OCI-LY3 (cell line): Measurements from ENCODE around the gene BCKDHB.

Source experiments
- H2AFZ ChIP-seq: fragments of 200-600, 300-600 bp; shearing (Covaris generic); 2 replicates; pipeline ENCODE4 v1.6.0; 2014; ENCODE audit warnings: antibody characterized with exemption, low read depth, low read length
- H3K27ac ChIP-seq: fragments of 200-600, 300-600 bp; sonication (generic); 2 replicates; pipeline ENCODE4 v1.5.1; 2014; ENCODE audit warnings: mild to moderate bottlenecking, low read length, moderate library complexity, mixed read lengths
- H3K27me3 ChIP-seq: fragments of 200-600, 300-600 bp; sonication (generic); 2 replicates; pipeline ENCODE4 v1.6.1; 2014; ENCODE audit warnings: low read depth, low read length, mixed read lengths
- H3K36me3 ChIP-seq: fragments of 200-600, 300-600 bp; sonication (generic); replicated peaks from 2 replicates; pipeline ENCODE3; 2014; ENCODE audit warnings: low read depth, low read length, mixed read lengths
- H3K4me1 ChIP-seq: fragments of 300-600, 200-600 bp; sonication (generic); 2 replicates; pipeline ENCODE4 v1.6.1; 2014; ENCODE audit warnings: low read length, mixed read lengths
- H3K4me2 ChIP-seq: fragments of 200-600, 300-600 bp; sonication (generic); 2 replicates; pipeline ENCODE4 v1.6.1; 2014; ENCODE audit warnings: low read length, mixed read lengths
- H3K4me3 ChIP-seq: fragments of 300-600, 200-600 bp; sonication (generic); 2 replicates; pipeline ENCODE4 v1.5.1; 2014; ENCODE audit warnings: antibody characterized with exemption, mild to moderate bottlenecking, low read length, moderate library complexity
- H3K79me2 ChIP-seq: fragments of 300-600, 200-600 bp; shearing (Covaris generic); 2 replicates; pipeline ENCODE4 v1.6.1; 2014; ENCODE audit warnings: mild to moderate bottlenecking, low read length, mixed read lengths
- H3K9ac ChIP-seq: fragments of 300-600, 200-600 bp; shearing (Covaris generic); 2 replicates; pipeline ENCODE4 v1.6.0; 2014; ENCODE audit warnings: mild to moderate bottlenecking, low read length, moderate library complexity
- H3K9me3 ChIP-seq: fragments of 200-600, 300-600 bp; shearing (Covaris generic); 2 replicates; pipeline ENCODE4 v1.6.1; 2014; ENCODE audit warnings: low read length, mixed read lengths; ENCODE audit not compliant: insufficient read depth
- H4K20me1 ChIP-seq: fragments of 200-600, 300-600 bp; sonication (generic); 2 replicates; pipeline ENCODE4 v1.6.1; 2016; ENCODE audit warnings: low read length, mixed read lengths; ENCODE audit not compliant: insufficient read depth
- EZH2phosphoT487 ChIP-seq: fragments of 200-600 bp; shearing (Covaris generic); IDR thresholded peaks from 2 replicates; pipeline ENCODE4 v1.6.1; 2018; ENCODE audit warnings: antibody characterized with exemption, mixed run types, low read depth
- TF ChIP-seq, protein P1 (sequence below): fragments of 200-600, 300-600 bp; sonication (generic); IDR thresholded peaks from 2 replicates; pipeline ENCODE4 v1.5.1; 2014; ENCODE audit warnings: antibody characterized with exemption, low read length, low read depth

Gene BCKDHB

DNA sequence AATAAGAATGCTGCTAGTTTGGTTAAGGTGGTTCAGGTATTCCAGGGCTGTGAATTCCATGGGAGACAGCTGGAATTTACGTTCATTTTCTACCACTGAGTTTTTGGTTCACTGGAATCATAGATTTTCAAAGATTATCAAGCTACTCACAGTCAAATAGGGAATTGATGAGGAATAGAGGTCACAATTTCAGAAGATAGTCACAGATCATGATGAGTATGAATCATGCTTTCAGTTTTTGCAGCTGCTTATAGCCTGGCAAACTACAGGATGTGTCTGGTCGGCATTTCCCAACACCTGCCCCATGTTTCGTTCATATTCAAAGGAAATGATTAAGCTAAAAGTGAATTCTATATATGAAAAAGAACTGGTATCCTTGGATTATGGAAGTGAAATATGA lies 58.7 kb downstream of the BCKDHB start:
- Histone ChIP-seq H2AFZ (0 out of 2 replicates have a peak overlapping the region, but pooled peaks have one; percentile 9), H3K9me3 (no peaks in the 10 kb centered on the region), H3K9ac (peak overlapping the region; percentile 72), H3K4me2 (peak overlapping the region; percentile 93), H4K20me1 (no peaks in the 10 kb centered on the region), H3K4me1 (peaks cover 37% of the 10 kb centered on the region), H3K27ac (peak overlapping the region; percentile 94), H3K27me3 (no peaks in the 10 kb centered on the region), H3K36me3 (no peaks in the 10 kb centered on the region), H3K4me3 (peak overlapping the region; percentile 68), H3K79me2 (peaks cover 10% of the 10 kb centered on the region)
- TF ChIP-seq, protein P1, sequence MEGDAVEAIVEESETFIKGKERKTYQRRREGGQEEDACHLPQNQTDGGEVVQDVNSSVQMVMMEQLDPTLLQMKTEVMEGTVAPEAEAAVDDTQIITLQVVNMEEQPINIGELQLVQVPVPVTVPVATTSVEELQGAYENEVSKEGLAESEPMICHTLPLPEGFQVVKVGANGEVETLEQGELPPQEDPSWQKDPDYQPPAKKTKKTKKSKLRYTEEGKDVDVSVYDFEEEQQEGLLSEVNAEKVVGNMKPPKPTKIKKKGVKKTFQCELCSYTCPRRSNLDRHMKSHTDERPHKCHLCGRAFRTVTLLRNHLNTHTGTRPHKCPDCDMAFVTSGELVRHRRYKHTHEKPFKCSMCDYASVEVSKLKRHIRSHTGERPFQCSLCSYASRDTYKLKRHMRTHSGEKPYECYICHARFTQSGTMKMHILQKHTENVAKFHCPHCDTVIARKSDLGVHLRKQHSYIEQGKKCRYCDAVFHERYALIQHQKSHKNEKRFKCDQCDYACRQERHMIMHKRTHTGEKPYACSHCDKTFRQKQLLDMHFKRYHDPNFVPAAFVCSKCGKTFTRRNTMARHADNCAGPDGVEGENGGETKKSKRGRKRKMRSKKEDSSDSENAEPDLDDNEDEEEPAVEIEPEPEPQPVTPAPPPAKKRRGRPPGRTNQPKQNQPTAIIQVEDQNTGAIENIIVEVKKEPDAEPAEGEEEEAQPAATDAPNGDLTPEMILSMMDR, result no peak
- no peak for TF ChIP-seq EZH2phosphoT487

DNA sequence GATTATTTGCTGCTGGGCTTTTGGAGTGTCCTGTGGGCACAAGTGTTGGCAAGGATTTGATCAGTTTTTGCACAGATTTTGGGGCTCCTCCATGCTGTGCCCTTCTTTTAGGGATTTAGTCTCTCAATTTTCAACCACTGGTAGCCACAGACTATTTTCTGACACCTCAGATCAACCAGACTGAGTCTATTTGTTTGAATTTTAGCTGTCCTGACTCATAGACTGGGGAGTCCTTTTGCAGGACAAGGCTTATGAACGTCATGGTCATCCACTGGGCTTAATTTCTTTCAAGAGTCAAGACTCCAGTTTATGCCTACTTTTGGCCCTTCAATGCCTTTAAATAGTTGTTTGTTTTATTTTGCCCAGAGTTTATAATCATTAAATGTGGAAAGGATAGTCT lies 59.3 kb downstream of the BCKDHB start:
- TF ChIP-seq, protein P1, result no peak
- TF ChIP-seq EZH2phosphoT487, result no peak

DNA sequence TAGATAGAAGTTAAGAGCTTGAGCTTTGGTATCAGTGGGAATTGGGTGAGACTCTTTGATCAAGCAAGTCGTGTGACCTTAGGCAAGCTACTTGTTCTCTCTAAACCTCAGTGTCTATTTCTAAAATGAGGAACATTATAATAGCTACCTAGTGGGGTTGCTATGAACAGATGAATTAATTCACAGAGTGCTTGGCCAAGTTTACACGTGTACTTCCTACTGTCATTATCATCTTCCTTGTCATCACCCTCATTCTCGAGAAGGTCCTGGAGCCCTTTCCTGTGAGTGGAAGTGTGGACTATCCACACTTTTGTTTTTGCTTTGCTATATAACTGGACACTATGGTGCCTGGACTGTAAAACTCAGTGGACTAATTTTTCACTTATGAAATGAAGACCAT lies 64.0 kb downstream of the BCKDHB start:
- no peak overlapping the region for H3K27ac ChIP-seq
- H3K36me3 ChIP-seq, result peaks cover 23% of the 10 kb centered on the region
- TF ChIP-seq, protein P1, result no peak
- no peak for TF ChIP-seq EZH2phosphoT487
- H4K20me1 ChIP-seq, result no peaks in the 10 kb centered on the region
- H3K27me3 ChIP-seq, result no peaks in the 10 kb centered on the region
- no peak overlapping the region for H2AFZ ChIP-seq
- H3K4me1 ChIP-seq, result peaks cover 9% of the 10 kb centered on the region
- no peaks in the 10 kb centered on the region for H3K9me3 ChIP-seq
- H3K79me2 ChIP-seq, result peaks cover 5% of the 10 kb centered on the region
- H3K9ac ChIP-seq, result no peak overlapping the region
- H3K4me3 ChIP-seq, result no peak overlapping the region
- H3K4me2 ChIP-seq, result no peak overlapping the region

More for the DNA sequence above, 59.3 kb downstream of the BCKDHB start:
- Histone ChIP-seq H3K4me1 (peaks cover 37% of the 10 kb centered on the region), H3K9ac (peak overlapping the region; percentile 72), H4K20me1 (no peaks in the 10 kb centered on the region), H3K79me2 (peaks cover 10% of the 10 kb centered on the region), H3K4me3 (peak overlapping the region; percentile 68), H3K9me3 (no peaks in the 10 kb centered on the region), H3K36me3 (no peaks in the 10 kb centered on the region), H3K27me3 (no peaks in the 10 kb centered on the region), H2AFZ (no peak overlapping the region), H3K4me2 (peak overlapping the region; percentile 93), H3K27ac (peak overlapping the region; percentile 94)

DNA sequence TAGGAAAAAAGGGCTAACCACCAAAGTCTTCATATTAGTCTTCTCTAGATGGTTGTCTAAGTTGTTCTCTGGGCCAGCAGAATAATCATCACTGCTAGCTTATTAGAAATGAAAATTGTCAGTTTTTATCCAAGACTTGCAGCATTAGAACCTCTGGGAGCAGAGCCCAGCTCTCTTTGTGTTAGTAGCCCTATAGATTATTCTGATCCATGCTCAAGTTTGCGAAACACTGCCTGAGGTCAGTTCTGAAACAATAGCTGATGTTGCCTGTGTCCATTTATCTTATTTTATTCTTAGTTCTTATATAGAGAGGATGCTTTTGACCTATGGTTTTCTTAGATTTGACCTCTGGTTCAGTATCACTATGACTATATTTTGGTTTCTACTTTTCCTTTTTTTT lies 66.9 kb downstream of the BCKDHB start:
- Histone ChIP-seq H3K4me2 (no peak overlapping the region), H3K9ac (no peak overlapping the region), H3K36me3 (peaks cover 24% of the 10 kb centered on the region), H4K20me1 (no peaks in the 10 kb centered on the region), H3K79me2 (no peaks in the 10 kb centered on the region), H3K27me3 (no peaks in the 10 kb centered on the region), H3K4me1 (0 out of 2 replicates have a peak, but pooled peaks cover 2% of the 10 kb centered on the region), H3K9me3 (no peaks in the 10 kb centered on the region), H3K27ac (no peak overlapping the region), H2AFZ (no peak overlapping the region), H3K4me3 (no peak overlapping the region)
- TF ChIP-seq, protein P1, result no peak
- TF ChIP-seq EZH2phosphoT487, result no peak
